NCI-H1092 (cell line): Measurements from ENCODE around the gene DUSP9.

Experiments
- DNase-seq: peaks from one replicate; lab custom pipeline; 2025; lab: John Stamatoyannopoulos, UW

Gene DUSP9

DNA sequence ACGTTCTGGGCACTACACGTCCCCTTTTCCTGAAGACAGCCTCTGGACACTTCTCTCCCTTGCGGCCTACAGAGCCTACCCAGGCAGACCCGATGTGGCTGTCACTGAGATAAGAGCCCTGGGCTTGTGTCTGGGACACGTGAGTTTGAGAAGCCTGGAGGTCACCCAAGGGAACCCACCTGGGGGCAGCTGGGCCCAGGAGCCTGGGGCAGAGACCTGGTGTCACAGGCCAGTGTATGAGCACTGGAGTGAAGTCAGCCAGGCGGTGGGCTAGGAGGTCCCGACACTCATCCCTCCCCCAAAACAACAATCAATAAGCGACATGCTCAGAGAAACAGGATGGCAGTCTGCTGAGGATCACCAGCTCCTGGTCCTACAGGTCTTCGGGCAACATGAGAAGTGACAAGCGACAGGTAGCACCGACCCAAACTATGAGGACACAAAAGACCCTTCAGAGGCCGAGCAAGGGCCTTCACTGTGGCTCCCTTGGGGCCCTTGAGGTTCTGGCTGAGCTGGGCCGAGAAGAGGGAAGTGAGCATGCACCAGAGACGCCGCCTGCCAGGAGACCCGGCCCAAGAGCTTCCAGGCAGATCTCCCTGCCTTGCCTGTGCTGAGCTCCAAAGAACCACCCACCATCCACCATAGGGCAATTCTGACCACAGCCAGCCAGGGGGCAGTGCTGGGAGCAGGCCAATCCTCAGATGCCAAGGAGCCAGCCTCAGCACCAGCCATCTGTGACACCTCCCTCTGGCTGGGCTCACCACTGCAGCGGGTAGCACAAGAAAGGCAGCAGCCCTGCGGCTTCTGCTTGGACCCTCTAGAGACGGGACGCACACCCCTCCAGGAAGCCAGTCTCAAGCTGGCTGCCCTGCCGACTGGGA lies 11.0 kb upstream of the DUSP9 start:
- DNase-seq = no peak

DNA sequence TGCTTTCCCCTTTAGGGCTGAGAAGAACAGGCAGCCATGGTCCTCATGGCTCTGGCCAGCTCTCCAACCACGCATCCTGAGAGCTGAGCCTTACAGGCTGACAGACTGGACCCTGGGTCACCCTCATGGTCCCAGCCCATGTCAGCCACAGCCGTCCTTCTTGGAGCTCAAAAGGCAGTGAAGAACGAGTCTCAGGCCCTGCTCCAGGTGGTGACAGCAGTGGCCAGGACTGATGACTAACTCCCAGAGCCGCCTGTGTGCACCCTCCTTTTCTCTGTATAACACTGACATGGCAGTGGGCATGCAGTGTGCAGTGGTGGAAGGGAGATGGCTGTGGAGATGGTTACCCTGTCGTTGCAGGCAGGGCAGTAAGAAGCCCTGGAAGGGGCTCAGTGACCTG lies 10.3 kb upstream of the DUSP9 start:
- DNase-seq = no peak

GRCh38 chrX:153637121-153638040 lies 9.6 kb upstream of the DUSP9 start:
- DNase-seq = no peak

- DNase-seq = no peak
Measured at GRCh38 chrX:153638041-153638371, 9.0 kb upstream of the DUSP9 start.

DNA sequence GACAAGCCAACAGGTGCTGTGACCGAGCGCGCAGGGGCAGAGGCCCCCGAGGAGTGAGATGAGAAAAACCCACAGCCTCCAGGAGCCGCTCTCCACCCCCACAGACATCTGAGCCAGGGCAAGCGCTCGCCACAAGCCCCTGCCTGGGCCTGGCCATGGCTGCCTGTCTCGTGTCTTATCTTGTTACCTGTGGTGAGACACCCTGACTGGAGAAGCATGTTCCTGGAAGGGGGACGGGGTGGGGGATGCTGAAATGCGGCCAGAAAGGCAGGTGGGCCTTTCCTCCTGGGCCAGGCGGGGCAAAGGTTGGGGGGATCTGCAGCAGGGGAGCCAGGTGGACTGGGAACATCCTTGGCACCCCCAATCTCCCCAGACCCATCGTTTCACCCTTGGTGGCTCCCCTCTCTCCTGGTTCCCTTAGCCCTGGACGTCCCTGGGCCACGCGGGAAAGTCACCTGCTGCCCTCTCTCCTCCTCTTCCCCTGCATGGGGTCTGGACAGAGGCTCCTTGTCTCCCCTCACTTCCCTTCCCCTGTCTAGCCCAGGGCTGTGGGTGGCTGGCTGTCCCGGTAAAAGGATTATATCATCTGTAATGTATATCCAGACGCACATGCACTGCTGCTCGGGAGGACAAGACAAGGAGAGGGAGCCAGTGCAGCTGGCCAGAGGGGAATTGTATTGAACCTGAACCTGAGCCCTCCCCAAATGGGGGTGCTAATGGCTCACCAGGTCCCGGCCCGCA lies 8.4 kb upstream of the DUSP9 start:
- DNase-seq = no peak

DNA sequence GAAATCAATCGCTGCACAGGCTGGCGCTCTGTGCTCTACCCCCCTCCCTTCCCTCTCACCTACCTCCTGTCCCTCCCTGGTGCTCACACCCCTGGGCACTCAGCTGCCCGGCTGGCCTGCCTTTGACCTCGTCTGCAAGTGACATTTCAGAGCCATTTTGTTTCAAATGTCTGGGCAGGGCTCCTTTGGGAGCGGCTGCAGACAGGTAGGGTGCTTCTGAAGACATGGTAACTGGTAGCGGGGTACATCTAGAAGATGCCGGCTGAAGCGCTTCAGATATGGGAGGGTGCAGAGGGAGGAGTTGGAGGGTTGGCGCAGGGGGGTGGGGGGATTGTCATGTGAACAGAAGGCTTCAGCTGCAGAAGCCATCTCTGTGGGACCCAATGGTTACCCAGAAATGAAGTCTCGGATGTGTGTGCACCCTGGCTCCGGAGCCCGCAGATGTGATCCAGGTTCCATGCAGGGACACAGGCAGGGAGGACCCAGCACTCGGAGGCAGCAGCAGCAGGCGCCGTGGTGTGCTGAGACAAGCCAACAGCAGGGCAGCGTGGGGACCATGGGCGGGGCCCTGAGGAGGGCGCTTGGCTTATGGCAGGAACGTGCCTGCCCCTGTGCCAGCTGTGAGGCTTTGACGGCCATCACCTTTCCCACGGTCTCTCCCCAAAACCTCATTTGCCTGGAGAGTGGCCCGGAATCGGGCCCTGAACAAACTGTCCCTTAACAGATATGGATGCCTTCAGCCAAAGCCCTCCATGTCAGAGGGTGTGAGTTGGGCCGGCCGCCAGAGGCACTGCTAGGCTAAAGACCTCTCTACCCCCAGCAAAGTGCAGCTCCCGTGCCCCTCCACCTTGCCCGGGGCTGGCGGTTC lies 7.6 kb upstream of the DUSP9 start:
- no peak for DNase-seq

DNA sequence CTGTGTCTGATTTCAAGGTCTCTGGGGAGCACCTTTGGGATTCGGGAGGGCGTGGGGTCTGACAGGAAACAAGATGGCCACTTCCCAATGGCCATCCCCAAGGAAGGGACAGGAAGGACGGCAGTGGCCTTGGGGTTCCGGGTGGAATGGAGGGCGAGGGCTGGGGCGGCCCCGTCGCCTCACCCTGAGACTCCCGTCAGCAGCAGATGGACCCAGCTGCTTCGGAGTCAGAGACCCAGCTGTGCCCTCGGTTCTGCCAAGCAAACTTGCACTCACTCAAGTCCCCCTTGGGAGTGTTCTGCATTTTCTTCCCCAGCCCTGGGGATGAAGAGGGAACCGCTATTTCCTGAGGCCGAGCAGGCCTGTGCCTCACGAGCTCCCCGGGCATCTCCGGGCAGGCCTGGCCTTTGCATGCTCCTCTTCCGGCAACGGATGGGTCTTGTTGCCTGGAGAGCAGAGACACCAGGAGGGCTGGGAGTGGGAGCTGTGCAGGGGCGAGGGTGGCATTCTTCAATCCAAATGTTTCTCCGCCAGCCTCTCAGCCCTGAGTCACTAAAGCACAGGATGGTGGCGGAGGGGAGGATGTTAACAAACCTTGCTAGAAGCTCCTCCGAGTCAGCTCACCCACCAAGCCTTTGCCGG lies 6.8 kb upstream of the DUSP9 start:
- DNase-seq = no peak

DNA sequence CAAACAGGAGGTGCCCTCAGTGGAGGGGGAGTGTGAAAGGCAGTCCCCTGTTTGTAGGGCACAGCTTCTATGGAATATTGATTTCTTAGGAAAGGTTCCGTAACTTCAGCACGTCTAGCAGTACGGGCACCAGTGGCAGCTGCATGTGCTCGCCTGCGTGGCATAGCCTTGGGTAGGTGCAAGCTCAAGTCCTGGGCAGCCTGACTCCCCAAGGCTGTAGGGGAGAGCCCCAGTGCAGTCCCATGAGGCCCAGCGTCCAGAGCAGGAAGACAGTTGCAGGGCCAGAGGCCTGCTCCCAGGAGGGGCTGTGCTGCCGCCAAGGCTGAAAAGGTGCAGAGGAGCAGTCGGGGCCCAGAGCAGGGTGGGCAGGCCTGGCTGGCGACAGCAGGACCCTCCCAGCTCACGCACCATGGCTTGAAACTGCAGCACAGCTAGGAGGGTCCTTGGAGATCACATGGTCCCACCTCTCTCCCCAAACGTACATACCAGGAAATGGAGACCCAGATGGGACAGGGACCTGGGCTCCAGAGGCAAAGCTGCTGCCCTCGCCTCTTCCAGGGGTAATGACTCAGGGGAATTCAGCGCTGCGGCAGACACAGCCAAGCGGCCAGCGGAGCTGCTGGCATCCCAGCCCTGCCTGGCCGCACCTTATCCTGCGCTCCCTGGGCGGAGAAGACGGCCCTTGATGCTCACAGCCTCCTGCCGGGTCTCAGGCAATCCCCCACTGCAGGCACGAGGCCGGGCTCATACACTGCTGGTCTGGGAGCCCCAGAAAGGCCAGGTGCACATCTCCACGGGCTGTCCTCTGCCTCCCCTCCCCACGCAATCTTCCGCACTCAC lies 6.0 kb upstream of the DUSP9 start:
- DNase-seq = no peak

- DNase-seq = no peak
Measured at GRCh38 chrX:153641627-153642026, 5.4 kb upstream of the DUSP9 start.

- DNase-seq = no peak
Measured at GRCh38 chrX:153642051-153642654, 4.8 kb upstream of the DUSP9 start.

GRCh38 chrX:153642655-153643430 lies 4.2 kb upstream of the DUSP9 start:
- no peak for DNase-seq

GRCh38 chrX:153643431-153644351 lies 3.3 kb upstream of the DUSP9 start:
- no peak for DNase-seq

DNA sequence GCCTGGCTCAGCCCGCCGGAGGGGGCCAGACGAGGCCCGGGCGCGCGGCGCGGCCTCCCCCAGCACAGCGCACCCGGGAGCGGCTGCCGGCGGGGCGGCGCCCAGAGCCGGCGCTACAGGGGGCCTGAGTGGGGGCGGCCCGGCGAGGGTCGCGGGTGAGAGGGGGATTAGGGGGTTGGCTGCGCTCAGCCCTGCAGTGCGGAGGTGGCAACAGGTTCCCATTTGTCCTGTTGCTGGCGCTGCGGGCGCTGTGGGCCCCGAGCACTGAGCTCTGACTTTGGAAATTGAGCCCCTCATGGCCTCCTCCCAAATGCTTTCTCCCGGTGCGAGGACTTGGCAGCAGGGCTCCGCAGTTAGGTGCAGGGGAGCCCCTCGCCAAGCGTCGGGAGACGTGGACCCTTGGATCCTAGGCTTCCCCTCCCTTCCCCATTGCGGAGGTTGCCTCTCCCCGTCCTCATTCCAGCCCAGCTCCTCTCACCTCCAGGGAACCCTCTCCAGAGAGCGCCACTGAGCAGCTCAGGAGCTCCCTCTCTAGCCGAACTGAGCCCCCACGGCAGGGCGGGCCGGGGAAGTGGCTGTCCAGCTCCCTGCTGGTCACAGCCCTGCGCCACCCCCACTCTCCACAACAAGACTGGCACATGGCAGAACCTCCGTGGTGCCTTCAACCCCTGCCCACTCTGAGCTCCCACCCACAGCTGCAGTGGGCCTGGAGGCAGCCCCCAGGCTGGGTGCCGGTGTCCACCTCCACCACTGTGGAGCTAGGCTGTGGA lies 2.5 kb upstream of the DUSP9 start:
- DNase-seq = no peak

DNA sequence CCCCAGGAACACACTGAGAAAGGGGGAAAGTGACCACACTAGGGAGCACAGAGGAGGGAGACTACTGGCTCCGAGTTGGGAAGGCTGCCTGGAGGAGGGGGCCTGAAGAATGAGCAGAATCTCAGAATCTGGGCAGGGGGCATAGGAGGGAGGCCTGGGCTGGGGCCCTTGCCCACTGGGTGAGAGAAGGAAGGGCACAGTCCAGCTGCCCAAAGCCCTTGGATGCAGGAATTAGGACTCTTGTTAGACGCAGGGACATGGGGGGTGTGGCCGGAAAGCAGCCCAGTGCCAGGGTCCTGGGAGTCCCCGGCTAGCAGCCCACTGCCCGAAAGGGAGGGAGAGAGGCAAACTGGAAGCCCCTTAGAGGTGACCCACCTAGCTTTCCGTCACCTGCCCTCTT lies 1.9 kb upstream of the DUSP9 start:
- DNase-seq = no peak

- DNase-seq = no peak
Measured at GRCh38 chrX:153645921-153646488, 998 bp upstream of the DUSP9 start.
